NB4 (cell line): Measurements from ENCODE around the gene ANP32B.

Experiments used
- MYC ChIP-seq: IDR thresholded peaks from 2 replicates; pipeline ENCODE4 v1.6.1; 2011; ENCODE audit warnings: low read depth, low read length
- POLR2A ChIP-seq: IDR thresholded peaks from 2 replicates; pipeline ENCODE4 v1.6.1; 2011; ENCODE audit warnings: mild to moderate bottlenecking; ENCODE audit not compliant: insufficient read length; ENCODE audit errors: extremely low read depth
- TF ChIP-seq, protein P1 (sequence below): IDR thresholded peaks from one replicate; pipeline ENCODE4 v1.5.1; 2012; ENCODE audit warnings: low read depth, low read length

DNA sequence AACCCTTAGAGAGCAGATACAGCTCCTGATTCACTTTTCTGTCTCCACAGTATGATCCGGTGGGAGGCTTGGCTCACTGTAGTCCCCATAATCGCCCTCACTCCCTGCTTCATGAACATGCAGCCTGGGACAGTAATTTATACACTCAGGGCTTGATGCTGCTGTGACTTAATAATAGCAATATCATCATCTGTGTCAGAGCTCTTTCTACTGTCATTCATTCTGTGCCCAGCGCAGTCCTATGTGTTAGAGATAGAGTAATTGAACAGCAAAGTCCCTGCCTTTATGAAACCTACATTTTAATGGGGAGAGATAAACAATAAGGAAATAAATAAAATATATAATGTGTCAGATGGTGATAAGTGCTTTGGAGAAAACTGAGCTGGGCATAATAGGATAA is 42.4 kb upstream of the ANP32B start:
- TF ChIP-seq, protein P1, sequence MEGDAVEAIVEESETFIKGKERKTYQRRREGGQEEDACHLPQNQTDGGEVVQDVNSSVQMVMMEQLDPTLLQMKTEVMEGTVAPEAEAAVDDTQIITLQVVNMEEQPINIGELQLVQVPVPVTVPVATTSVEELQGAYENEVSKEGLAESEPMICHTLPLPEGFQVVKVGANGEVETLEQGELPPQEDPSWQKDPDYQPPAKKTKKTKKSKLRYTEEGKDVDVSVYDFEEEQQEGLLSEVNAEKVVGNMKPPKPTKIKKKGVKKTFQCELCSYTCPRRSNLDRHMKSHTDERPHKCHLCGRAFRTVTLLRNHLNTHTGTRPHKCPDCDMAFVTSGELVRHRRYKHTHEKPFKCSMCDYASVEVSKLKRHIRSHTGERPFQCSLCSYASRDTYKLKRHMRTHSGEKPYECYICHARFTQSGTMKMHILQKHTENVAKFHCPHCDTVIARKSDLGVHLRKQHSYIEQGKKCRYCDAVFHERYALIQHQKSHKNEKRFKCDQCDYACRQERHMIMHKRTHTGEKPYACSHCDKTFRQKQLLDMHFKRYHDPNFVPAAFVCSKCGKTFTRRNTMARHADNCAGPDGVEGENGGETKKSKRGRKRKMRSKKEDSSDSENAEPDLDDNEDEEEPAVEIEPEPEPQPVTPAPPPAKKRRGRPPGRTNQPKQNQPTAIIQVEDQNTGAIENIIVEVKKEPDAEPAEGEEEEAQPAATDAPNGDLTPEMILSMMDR, result no peak
- TF ChIP-seq POLR2A (no peak), MYC (no peak)
